AG08396 (cell line): ENCODE measurements around the gene RASSF1.

Source experiments
- DNase-seq: peaks from one replicate; pipeline ENCODE4 v3.0.0; 2012; ENCODE audit warnings: low spot score, mixed read lengths

The RASSF1 gene

GRCh38 chr3:50299929-50300680 is 40.5 kb downstream of the RASSF1 start:
- no peak for DNase-seq

GRCh38 chr3:50299638-50299928 is 41.1 kb downstream of the RASSF1 start:
- no peak for DNase-seq

GRCh38 chr3:50298836-50299637 is 41.6 kb downstream of the RASSF1 start, which contains the start of the genes HYAL3 and NAA80:
Gene HYAL3 (minus strand): TSS chr3:50299405. CDS start chr3:50295602, 3,803 bp downstream.
Gene NAA80 (minus strand): TSS chr3:50299405. CDS start chr3:50297463, 1,942 bp downstream.
- peak; percentile 99 for DNase-seq

- no peak for DNase-seq
Observed at GRCh38 chr3:50297896-50298725, 42.5 kb downstream of the RASSF1 start.

GRCh38 chr3:50297384-50297775 is 43.3 kb downstream of the RASSF1 start:
- no peak for DNase-seq

- no peak for DNase-seq
Observed at GRCh38 chr3:50296721-50297383, 43.8 kb downstream of the RASSF1 start.

GRCh38 chr3:50295553-50296431 is 44.8 kb downstream of the RASSF1 start:
- DNase-seq: no peak

- DNase-seq: no peak
Observed at GRCh38 chr3:50294492-50295403, 45.9 kb downstream of the RASSF1 start.

- no peak for DNase-seq
Observed at GRCh38 chr3:50294089-50294488, 46.5 kb downstream of the RASSF1 start.

GRCh38 chr3:50293079-50293801 is 47.4 kb downstream of the RASSF1 start:
- DNase-seq: no peak

- DNase-seq: peak; percentile 97
Observed at GRCh38 chr3:50292159-50293078, 48.2 kb downstream of the RASSF1 start, which contains the start of gene IFRD2. Gene IFRD2 (minus strand): TSS chr3:50292429. CDS start chr3:50292274, 155 bp downstream.

GRCh38 chr3:50290161-50290641 is 50.4 kb downstream of the RASSF1 start:
- DNase-seq: no peak

GRCh38 chr3:50289130-50289529 is 51.5 kb downstream of the RASSF1 start:
- DNase-seq: no peak

- DNase-seq: no peak
Observed at GRCh38 chr3:50288387-50289007, 52.1 kb downstream of the RASSF1 start.

- no peak for DNase-seq
Observed at GRCh38 chr3:50287262-50287661, 53.4 kb downstream of the RASSF1 start.

- DNase-seq: no peak
Observed at GRCh38 chr3:50286322-50287227, 54.1 kb downstream of the RASSF1 start.
